ENCODE data around the gene PTPRN2.

DNA sequence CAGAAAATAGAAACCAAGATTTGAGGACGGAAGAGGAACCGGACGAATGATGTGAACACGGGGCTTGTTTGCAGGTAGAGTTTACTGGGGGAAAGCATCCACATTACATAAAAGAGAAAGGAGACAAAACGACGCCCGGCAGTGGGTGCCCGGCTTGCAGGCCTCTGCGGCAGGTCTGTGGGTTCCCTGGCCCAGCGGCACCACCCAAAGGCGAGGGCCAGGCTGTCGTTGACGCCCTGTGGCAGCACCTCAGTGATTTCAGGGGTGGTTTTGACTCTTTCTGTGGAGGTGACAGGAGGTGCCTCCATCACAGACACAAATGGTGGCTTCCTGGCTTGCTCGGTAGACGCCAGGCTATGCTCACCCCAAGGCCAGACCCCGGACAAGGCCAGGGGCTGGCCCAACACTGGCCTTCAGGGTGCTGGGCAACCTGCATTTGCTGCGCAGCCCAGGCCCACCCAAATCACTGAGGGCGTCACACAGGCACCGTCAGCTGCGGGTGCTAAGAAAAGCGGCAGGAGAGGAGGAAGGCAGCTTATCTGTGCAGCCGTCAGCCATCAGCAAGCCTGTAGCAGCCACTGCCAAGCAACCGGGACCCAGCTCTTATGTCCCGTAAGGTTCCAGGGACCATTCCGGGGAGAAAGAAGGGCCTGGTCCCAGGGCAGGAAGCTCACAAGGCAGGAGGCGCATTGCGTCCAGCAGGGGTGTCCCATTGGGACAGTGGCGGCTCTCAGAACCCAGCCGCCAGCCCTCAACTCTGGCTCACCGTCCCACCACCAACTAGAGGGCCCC lies 230.3 kb downstream of the PTPRN2 start:
- TF ChIP-seq, protein P1, sequence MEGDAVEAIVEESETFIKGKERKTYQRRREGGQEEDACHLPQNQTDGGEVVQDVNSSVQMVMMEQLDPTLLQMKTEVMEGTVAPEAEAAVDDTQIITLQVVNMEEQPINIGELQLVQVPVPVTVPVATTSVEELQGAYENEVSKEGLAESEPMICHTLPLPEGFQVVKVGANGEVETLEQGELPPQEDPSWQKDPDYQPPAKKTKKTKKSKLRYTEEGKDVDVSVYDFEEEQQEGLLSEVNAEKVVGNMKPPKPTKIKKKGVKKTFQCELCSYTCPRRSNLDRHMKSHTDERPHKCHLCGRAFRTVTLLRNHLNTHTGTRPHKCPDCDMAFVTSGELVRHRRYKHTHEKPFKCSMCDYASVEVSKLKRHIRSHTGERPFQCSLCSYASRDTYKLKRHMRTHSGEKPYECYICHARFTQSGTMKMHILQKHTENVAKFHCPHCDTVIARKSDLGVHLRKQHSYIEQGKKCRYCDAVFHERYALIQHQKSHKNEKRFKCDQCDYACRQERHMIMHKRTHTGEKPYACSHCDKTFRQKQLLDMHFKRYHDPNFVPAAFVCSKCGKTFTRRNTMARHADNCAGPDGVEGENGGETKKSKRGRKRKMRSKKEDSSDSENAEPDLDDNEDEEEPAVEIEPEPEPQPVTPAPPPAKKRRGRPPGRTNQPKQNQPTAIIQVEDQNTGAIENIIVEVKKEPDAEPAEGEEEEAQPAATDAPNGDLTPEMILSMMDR (conservative IDR thresholded peaks at IDR 0.05; ENCODE audit: low read depth, low read length): no peak
- TF ChIP-seq EZH2 (IDR thresholded peaks at IDR 0.05; ENCODE audit: borderline replicate concordance, low read depth, low read length, poor library complexity, severe bottlenecking): no peak

All from A673 (cell line).